K562 (cell line): ENCODE measurements around the gene SND1. TPM values are rescaled to one million over a fixed set of nuclear protein-coding genes. Genes with fewer than 3 reads are reported as not detected.

Source experiments
- GATAD2A ChIP-seq: fragments of 450-650 bp; IDR thresholded peaks from 2 replicates; pipeline ENCODE4 v1.6.1; 2017
- NFATC3 ChIP-seq: fragments of 450-650 bp; IDR thresholded peaks from 2 replicates; pipeline ENCODE4 v1.6.1; 2017; ENCODE audit warnings: mild to moderate bottlenecking
- RBM22 ChIP-seq: fragments of 200-400 bp; formaldehyde crosslinking; IDR thresholded peaks from 2 replicates; pipeline ENCODE4 v1.6.1; 2018; ENCODE audit warnings: low read length, low read depth; ENCODE audit not compliant: poor library complexity, severe bottlenecking
- YBX1 ChIP-seq: fragments of 450-650 bp; IDR thresholded peaks from 2 replicates; pipeline ENCODE4 v1.7.1; 2016; ENCODE audit warnings: mild to moderate bottlenecking
- ZBTB5 ChIP-seq: fragments of 450-650 bp; IDR thresholded peaks from 2 replicates; pipeline ENCODE4 v1.6.1; 2017; ENCODE audit warnings: antibody characterized with exemption
- polyA plus RNA-seq, 8 experiments: library from polyadenylated mRNA; depleted of rRNA in 4 of 8; stranded (reverse) in 5 of 8; unstranded in 3 of 8; fragments of >200 nt; fragmentation: Nextera tagmentation in 2 of 8; fragmentation: Illumina TruSeq in 1 of 8; extraction: Ambion mirVana in 2 of 8; extraction: Trizol in 1 of 8; gene quantifications; 2 replicates each; pipeline versions ENCODE4 v1.2.1 to v1.2.3, GENCODE V29; 2011 to 2014; ENCODE audit warnings: inconsistent platforms in 1 of 8, missing spikeins in 1 of 8
- total RNA-seq, 7 experiments: library from RNA; depleted of rRNA in 6 of 7; stranded (reverse); fragments of >200 nt in 6 of 7; fragmentation: Illumina TruSeq in 2 of 7; extraction: Trizol in 2 of 7; gene quantifications; 2 replicates each; pipeline versions ENCODE4 v1.2.1 to v1.2.3, GENCODE V29; 2011 to 2021; ENCODE audit warnings: low replicate concordance in 1 of 7
- TF ChIP-seq, protein P1 (sequence below), 2 experiments: fragments of 450-650 bp in 1 of 2; sonication (generic) in 1 of 2; formaldehyde crosslinking in 1 of 2; IDR thresholded peaks; 2 replicates each; pipeline versions ENCODE4 v1.7.1 to v1.9.0; 2016 to 2022; ENCODE audit warnings: inconsistent platforms in 1 of 2, mild to moderate bottlenecking in 1 of 2, missing genetic modification reagents in 1 of 2
- TF ChIP-seq, protein P2 (sequence below), 2 experiments: IDR thresholded peaks; 2 replicates each; pipeline ENCODE4 v1.6.1; 2012; ENCODE audit warnings: improper control_type of control experiment in 2 of 2, low read depth in 2 of 2, low read length in 2 of 2, borderline replicate concordance in 1 of 2

The SND1 gene
- total and polyA plus RNA-seq, 9 of the 15 experiments (the other 6 are each of a cell fraction or from before 2014, with no cell fraction given), result 46.5 to 307 (median 191) TPM

DNA sequence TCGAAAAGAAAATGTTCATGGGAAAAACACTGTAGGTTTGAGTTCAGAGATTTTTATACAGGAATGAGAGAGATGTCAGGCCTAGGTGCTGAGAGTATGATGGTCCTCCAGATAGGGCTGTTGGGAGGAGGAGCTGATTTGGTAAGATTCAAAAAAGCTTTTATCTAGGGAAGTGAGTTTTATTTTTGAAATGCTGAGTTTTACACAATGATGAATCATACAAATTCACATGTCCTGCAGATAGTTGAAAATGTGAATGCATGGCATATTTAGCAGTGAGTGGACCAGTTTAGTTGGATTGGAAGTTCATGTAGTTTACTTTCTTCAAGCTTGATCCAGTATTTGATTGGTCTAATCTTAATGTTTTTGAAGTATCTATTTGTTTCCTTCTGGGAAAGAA is 224.4 kb downstream of the SND1 start (continued):
- TF ChIP-seq, protein P1, sequence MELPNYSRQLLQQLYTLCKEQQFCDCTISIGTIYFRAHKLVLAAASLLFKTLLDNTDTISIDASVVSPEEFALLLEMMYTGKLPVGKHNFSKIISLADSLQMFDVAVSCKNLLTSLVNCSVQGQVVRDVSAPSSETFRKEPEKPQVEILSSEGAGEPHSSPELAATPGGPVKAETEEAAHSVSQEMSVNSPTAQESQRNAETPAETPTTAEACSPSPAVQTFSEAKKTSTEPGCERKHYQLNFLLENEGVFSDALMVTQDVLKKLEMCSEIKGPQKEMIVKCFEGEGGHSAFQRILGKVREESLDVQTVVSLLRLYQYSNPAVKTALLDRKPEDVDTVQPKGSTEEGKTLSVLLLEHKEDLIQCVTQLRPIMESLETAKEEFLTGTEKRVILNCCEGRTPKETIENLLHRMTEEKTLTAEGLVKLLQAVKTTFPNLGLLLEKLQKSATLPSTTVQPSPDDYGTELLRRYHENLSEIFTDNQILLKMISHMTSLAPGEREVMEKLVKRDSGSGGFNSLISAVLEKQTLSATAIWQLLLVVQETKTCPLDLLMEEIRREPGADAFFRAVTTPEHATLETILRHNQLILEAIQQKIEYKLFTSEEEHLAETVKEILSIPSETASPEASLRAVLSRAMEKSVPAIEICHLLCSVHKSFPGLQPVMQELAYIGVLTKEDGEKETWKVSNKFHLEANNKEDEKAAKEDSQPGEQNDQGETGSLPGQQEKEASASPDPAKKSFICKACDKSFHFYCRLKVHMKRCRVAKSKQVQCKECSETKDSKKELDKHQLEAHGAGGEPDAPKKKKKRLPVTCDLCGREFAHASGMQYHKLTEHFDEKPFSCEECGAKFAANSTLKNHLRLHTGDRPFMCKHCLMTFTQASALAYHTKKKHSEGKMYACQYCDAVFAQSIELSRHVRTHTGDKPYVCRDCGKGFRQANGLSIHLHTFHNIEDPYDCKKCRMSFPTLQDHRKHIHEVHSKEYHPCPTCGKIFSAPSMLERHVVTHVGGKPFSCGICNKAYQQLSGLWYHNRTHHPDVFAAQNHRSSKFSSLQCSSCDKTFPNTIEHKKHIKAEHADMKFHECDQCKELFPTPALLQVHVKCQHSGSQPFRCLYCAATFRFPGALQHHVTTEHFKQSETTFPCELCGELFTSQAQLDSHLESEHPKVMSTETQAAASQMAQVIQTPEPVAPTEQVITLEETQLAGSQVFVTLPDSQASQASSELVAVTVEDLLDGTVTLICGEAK (IDR thresholded peaks at IDR 0.05), result no peak
- TF ChIP-seq, protein P1 (CRISPR knock-in tag; IDR thresholded peaks at IDR 0.05), result no peak
- TF ChIP-seq GATAD2A, result no peak
- no peak for TF ChIP-seq YBX1
- TF ChIP-seq, protein P2, sequence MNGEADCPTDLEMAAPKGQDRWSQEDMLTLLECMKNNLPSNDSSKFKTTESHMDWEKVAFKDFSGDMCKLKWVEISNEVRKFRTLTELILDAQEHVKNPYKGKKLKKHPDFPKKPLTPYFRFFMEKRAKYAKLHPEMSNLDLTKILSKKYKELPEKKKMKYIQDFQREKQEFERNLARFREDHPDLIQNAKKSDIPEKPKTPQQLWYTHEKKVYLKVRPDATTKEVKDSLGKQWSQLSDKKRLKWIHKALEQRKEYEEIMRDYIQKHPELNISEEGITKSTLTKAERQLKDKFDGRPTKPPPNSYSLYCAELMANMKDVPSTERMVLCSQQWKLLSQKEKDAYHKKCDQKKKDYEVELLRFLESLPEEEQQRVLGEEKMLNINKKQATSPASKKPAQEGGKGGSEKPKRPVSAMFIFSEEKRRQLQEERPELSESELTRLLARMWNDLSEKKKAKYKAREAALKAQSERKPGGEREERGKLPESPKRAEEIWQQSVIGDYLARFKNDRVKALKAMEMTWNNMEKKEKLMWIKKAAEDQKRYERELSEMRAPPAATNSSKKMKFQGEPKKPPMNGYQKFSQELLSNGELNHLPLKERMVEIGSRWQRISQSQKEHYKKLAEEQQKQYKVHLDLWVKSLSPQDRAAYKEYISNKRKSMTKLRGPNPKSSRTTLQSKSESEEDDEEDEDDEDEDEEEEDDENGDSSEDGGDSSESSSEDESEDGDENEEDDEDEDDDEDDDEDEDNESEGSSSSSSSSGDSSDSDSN (IDR thresholded peaks at IDR 0.05; ENCODE audit: borderline replicate concordance in 1 of 2, low read depth in 2 of 2, low read length in 2 of 2), result no peak
- no peak for TF ChIP-seq ZBTB5
- no peak for TF ChIP-seq NFATC3
- no peak for TF ChIP-seq RBM22
